NCI-H2107 treated with DMSO at 0.1 percent for 48 hours (cell line): ENCODE data around the gene PEPD.

Experiments
- DNase-seq: peaks from one replicate; lab custom pipeline; 2025; ENCODE audit not compliant: unreplicated experiment; lab: John Stamatoyannopoulos, UW

The PEPD gene

GRCh38 chr19:33512021-33512420 lies 9.6 kb downstream of the PEPD start:
- DNase-seq, result no peak

DNA sequence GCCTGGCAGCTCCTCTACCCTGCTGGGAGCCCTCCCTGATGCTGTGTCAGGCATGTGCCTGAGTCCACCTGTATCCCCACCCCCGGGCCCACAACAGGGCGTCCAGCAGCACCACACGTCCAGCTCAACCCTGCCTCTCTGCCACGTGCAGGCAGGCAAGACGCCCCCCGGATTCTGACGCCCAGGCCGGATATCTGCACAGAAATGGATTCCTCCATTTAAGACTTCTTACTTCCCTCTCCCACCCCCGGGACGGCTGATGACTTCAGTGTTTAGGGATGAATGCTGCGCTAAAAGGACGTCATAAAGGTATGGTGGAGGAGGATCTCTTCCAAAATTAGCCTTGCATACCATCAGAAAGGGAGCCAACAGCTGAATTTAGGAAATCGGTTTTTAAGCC lies 10.2 kb downstream of the PEPD start:
- no peak for DNase-seq

GRCh38 chr19:33510462-33511194 lies 11.0 kb downstream of the PEPD start:
- DNase-seq, result no peak

DNA sequence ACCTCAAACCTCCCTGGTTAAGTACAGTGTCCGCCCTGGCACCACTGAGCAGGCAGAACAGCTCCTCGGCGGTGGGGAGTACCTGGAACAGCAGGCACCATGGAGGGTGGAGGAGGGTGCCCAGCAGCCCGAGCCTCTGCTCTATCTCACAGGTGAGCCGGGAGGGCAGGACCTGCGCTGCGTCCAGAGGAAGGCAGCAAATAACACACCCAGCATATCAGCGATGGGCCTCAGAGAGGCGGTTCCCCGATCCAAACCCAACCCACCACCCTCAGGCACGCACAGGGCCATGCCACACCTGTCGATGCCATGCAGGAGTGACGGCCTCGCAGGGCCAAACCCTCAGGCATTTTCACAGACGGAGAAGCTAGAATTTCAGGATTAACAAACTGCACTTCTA lies 11.8 kb downstream of the PEPD start:
- no peak for DNase-seq

- no peak for DNase-seq
Measured at GRCh38 chr19:33508941-33509614, 12.5 kb downstream of the PEPD start.

GRCh38 chr19:33508431-33508830 lies 13.2 kb downstream of the PEPD start:
- no peak for DNase-seq

- DNase-seq, result no peak
Measured at GRCh38 chr19:33508009-33508408, 13.6 kb downstream of the PEPD start.

GRCh38 chr19:33507021-33507956 lies 14.3 kb downstream of the PEPD start:
- DNase-seq, result no peak

DNA sequence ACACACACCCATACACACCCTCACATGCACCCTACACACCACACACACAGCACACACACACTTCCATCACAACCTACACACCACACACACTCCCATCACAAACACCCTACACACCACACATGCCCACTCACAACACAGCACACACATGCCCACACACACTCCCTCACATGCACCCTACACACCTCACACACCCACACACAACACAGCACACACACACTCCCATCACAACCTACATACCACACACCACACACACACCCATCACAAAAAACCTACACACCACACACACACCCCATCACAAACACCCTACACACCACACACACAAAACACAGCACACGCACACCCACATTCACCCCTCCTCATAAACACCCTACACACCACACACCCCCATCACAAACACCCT lies 15.1 kb downstream of the PEPD start:
- DNase-seq, result no peak

DNA sequence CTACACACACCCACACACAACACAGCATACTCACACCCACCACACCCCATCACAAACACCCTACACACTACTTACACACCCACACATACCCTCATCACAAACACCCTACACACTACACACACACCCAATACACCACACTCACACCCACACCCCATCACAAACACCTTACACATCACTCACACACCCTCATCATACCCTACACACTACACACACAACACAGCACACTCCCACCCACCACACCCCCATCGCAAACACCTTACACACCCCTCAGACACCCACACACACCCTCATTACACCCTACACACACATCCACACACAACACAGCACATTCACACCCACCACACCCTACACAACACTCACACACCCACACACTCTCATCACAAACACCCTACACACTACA lies 15.8 kb downstream of the PEPD start:
- no peak for DNase-seq

- no peak for DNase-seq
Measured at GRCh38 chr19:33505148-33505547, 16.4 kb downstream of the PEPD start.

DNA sequence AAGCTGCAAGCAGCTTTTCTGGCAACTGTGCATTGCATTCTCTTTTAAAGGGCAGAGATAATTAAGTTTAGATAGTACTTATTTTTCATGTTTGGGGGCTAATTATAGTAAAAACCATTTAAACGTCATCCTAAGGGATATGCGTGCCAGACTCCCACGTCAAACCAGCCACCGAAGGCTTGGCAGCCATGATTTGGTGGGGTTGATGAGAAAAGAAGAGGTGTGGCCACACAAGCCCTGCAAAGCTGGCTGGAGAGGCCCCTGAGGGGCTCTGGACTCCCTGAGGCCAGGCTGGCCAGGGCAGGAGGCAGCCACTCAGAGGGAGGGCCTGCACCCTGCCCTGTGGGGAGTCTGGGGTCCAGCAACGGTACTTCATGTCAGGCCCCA lies 17.5 kb downstream of the PEPD start:
- no peak for DNase-seq

GRCh38 chr19:33503433-33504057 lies 18.0 kb downstream of the PEPD start:
- DNase-seq, result no peak

- no peak for DNase-seq
Measured at GRCh38 chr19:33503030-33503429, 18.6 kb downstream of the PEPD start.

GRCh38 chr19:33502521-33502920 lies 19.1 kb downstream of the PEPD start:
- DNase-seq, result no peak

- no peak for DNase-seq
Measured at GRCh38 chr19:33501693-33502356, 19.8 kb downstream of the PEPD start.

- no peak for DNase-seq
Measured at GRCh38 chr19:33500991-33501390, 20.6 kb downstream of the PEPD start.

- DNase-seq, result no peak
Measured at GRCh38 chr19:33500586-33500985, 21.0 kb downstream of the PEPD start.

GRCh38 chr19:33499671-33500506 lies 21.7 kb downstream of the PEPD start:
- DNase-seq, result no peak

GRCh38 chr19:33499248-33499647 lies 22.3 kb downstream of the PEPD start:
- DNase-seq, result no peak
